Liver (tissue), 9 donors: Measurements from ENCODE around the gene GRAMD4. TPM values are rescaled to one million over a fixed set of nuclear protein-coding genes. Genes with fewer than 3 reads are reported as not detected.
"Not testable (repeated sequence)": the region's sequence is repeated elsewhere in the genome, so short reads cannot be mapped to it uniquely, and the experiment has no call there.

Experiments used
- DNase-seq: peaks from one replicate; pipeline ENCODE4 v3.0.0-alpha.2; 2017; ENCODE audit warnings: low spot score
- H3K27ac ChIP-seq, 2 donors: one replicate each; pipeline ENCODE4 v1.7.0; 2013; ENCODE audit warnings: inconsistent platforms in 2 of 2, low read length in 2 of 2, control low read depth in 1 of 2, low read depth in 1 of 2, mild to moderate bottlenecking in 1 of 2
- H3K27me3 ChIP-seq, 4 donors: one replicate each; pipeline versions ENCODE4 v1.6.1 to v1.7.0; 2013; ENCODE audit warnings: low read length in 3 of 4, inconsistent platforms in 1 of 4, mild to moderate bottlenecking in 1 of 4, moderate library complexity in 1 of 4; ENCODE audit not compliant: control insufficient read depth in 4 of 4, insufficient read depth in 4 of 4
- H3K36me3 ChIP-seq, 4 donors: one replicate each; pipeline versions ENCODE4 v1.6.1 to v1.7.0; 2013; ENCODE audit warnings: low read length in 3 of 4, mild to moderate bottlenecking in 3 of 4, low read depth in 1 of 4, moderate library complexity in 1 of 4; ENCODE audit not compliant: control insufficient read depth in 4 of 4, insufficient read depth in 3 of 4
- H3K4me1 ChIP-seq, 4 donors: one replicate each; pipeline versions ENCODE4 v1.6.1 to v1.7.0; 2013; ENCODE audit warnings: low read length in 3 of 4, mild to moderate bottlenecking in 3 of 4, moderate library complexity in 1 of 4; ENCODE audit not compliant: control insufficient read depth in 4 of 4, insufficient read depth in 4 of 4
- H3K4me3 ChIP-seq, 3 donors: one replicate each; pipeline versions ENCODE4 v1.6.1 to v1.7.0; 2013; ENCODE audit warnings: low read length in 3 of 3, control low read depth in 1 of 3, low read depth in 1 of 3, mild to moderate bottlenecking in 1 of 3
- H3K9ac ChIP-seq, 2 donors: one replicate each; pipeline ENCODE4 v1.7.0; 2013; ENCODE audit warnings: low read length in 2 of 2, mild to moderate bottlenecking in 2 of 2, moderate library complexity in 2 of 2, control low read depth in 1 of 2, low read depth in 1 of 2
- H3K9me3 ChIP-seq, 4 donors: one replicate each; pipeline versions ENCODE4 v1.6.1 to v1.7.0; 2013; ENCODE audit warnings: low read length in 3 of 4; ENCODE audit not compliant: control insufficient read depth in 4 of 4
- ATF3 ChIP-seq: IDR thresholded peaks from 2 replicates; pipeline ENCODE4 v1.6.1; 2016; ENCODE audit warnings: antibody characterized with exemption
- CTCF ChIP-seq: fragments of 150-350 bp; IDR thresholded peaks from 2 replicates; pipeline ENCODE4 v1.5.1; 2017; ENCODE audit warnings: improper control_type of control experiment, low read depth, low read length; ENCODE audit not compliant: missing input control
- EGR1 ChIP-seq, 2 donors: IDR thresholded peaks; 2 replicates each; pipeline ENCODE4 v1.6.1; 2016 to 2018; ENCODE audit warnings: antibody characterized with exemption in 2 of 2, low read depth in 2 of 2
- FOXA2 ChIP-seq: IDR thresholded peaks from 2 replicates; pipeline ENCODE4 v1.6.1; 2016; ENCODE audit warnings: antibody characterized with exemption
- GABPA ChIP-seq, 2 donors: IDR thresholded peaks in 1 of 2; conservative IDR thresholded peaks in 1 of 2; 2 replicates each; pipeline ENCODE4 v1.6.1; 2016; ENCODE audit warnings: antibody characterized with exemption in 2 of 2, mild to moderate bottlenecking in 1 of 2, moderate library complexity in 1 of 2
- HNF4G ChIP-seq: IDR thresholded peaks from 2 replicates; pipeline ENCODE4 v1.6.1; 2016; ENCODE audit warnings: antibody characterized with exemption
- JUND ChIP-seq, 2 donors: IDR thresholded peaks; 2 replicates each; pipeline ENCODE4 v1.6.1; 2016; ENCODE audit warnings: antibody characterized with exemption in 2 of 2
- MAX ChIP-seq: IDR thresholded peaks from 2 replicates; pipeline ENCODE4 v1.6.1; 2016; ENCODE audit warnings: antibody characterized with exemption
- NR2F2 ChIP-seq: IDR thresholded peaks from 2 replicates; pipeline ENCODE4 v1.6.1; 2016; ENCODE audit warnings: antibody characterized with exemption
- RAD21 ChIP-seq, 2 donors: IDR thresholded peaks; 2 replicates each; pipeline ENCODE4 v1.6.1; 2016; ENCODE audit warnings: antibody characterized with exemption in 2 of 2, mild to moderate bottlenecking in 2 of 2
- RXRA ChIP-seq, 2 donors: IDR thresholded peaks; 2 replicates each; pipeline ENCODE4 v1.6.1; 2017 to 2018; ENCODE audit warnings: antibody characterized with exemption in 2 of 2, mild to moderate bottlenecking in 1 of 2
- SP1 ChIP-seq: IDR thresholded peaks from 2 replicates; pipeline ENCODE4 v1.6.1; 2018; ENCODE audit warnings: antibody characterized with exemption, mild to moderate bottlenecking
- TAF1 ChIP-seq: conservative IDR thresholded peaks from 2 replicates; pipeline ENCODE4 v1.6.1; 2016; ENCODE audit warnings: antibody characterized with exemption, mild to moderate bottlenecking
- ZBTB33 ChIP-seq: IDR thresholded peaks from 2 replicates; pipeline ENCODE4 v1.6.1; 2016; ENCODE audit warnings: antibody characterized with exemption
- WGBS: extraction: QIAGEN DNeasy Blood & Tissue Kit; methylation state at CpG from one replicate; pipeline ENCODE4 v1.1.7; 2013; 5-methylcytosine and 5-hydroxymethylcytosine counted together
- polyA plus RNA-seq, 2 donors: library from polyadenylated mRNA; stranded (reverse) in 1 of 2; unstranded in 1 of 2; fragments of 200-250 nt in 1 of 2; fragments of >200 nt in 1 of 2; fragmentation: Nextera tagmentation in 1 of 2; extraction: Ambion mirVana in 1 of 2; gene quantifications; one replicate each; pipeline versions ENCODE4 v1.2.1 to v1.2.3, GENCODE V29; 2013 to 2015
- total RNA-seq, 2 donors: library from RNA; depleted of rRNA; stranded (reverse); fragments of >200 nt; gene quantifications; one replicate each; pipeline ENCODE4 v1.2.3, GENCODE V29; 2014
- donor health status: healthy.
- donor health status: healthy.
- donor health status: healthy.
- donor health status: healthy.
- donor health status: healthy.

Gene GRAMD4
- total and polyA plus RNA-seq, 4 donors = 2.7 to 53.5 (median 21.6) TPM

GRCh38 chr22:46641811-46642266 lies 21.7 kb downstream of the GRAMD4 start:
- H3K4me1 ChIP-seq = peaks cover 0 to 42% (median 14%) of the 10 kb centered on the region in 4 donors
- no peak overlapping the region for H3K4me3 ChIP-seq
- WGBS = 83% methylated on average over 7 of the region's 7 CpGs
- no peak overlapping the region for H3K9ac ChIP-seq
- no peaks in the 10 kb centered on the region for H3K27me3 ChIP-seq
- DNase-seq = no peak
- TF ChIP-seq GABPA (IDR thresholded peaks at IDR 0.05 in 1 of 2, conservative IDR thresholded peaks at IDR 0.05 in 1 of 2) = no peak
- no peak for TF ChIP-seq JUND (IDR thresholded peaks at IDR 0.05)
- no peak for TF ChIP-seq RXRA (IDR thresholded peaks at IDR 0.05)
- TF ChIP-seq NR2F2 = no peak
- TF ChIP-seq HNF4G = no peak
- TF ChIP-seq ZBTB33 = no peak
- no peak for TF ChIP-seq FOXA2
- TF ChIP-seq MAX = no peak
- no peak for TF ChIP-seq SP1
- no peak for TF ChIP-seq CTCF
- H3K9me3 ChIP-seq = no peaks in the 10 kb centered on the region
- no peak overlapping the region for H3K27ac ChIP-seq
- peaks cover 0 to 3% (median 0%) of the 10 kb centered on the region in 4 donors for H3K36me3 ChIP-seq

GRCh38 chr22:46642840-46643480 lies 22.8 kb downstream of the GRAMD4 start:
- not testable (repeated sequence) for H3K9me3 ChIP-seq, H3K36me3 ChIP-seq, H3K27ac ChIP-seq, DNase-seq, H3K4me3 ChIP-seq, H3K27me3 ChIP-seq, H3K9ac ChIP-seq
- peaks cover 0 to 36% (median 10%) of the 10 kb centered on the region in 4 donors for H3K4me1 ChIP-seq
- 88% methylated on average over 5 of the region's 5 CpGs for WGBS

- no peaks in the 10 kb centered on the region for H3K9me3 ChIP-seq
- H3K27me3 ChIP-seq = no peaks in the 10 kb centered on the region
- H3K4me3 ChIP-seq = no peak overlapping the region
- no peak overlapping the region for H3K9ac ChIP-seq
- DNase-seq = no peak
- 69% methylated on average over 10 of the region's 10 CpGs for WGBS
- H3K27ac ChIP-seq = no peak overlapping the region
- peaks cover 0 to 3% (median 0%) of the 10 kb centered on the region in 4 donors for H3K36me3 ChIP-seq
- H3K4me1 ChIP-seq = peaks cover 9 to 41% (median 19%) of the 10 kb centered on the region in 4 donors
- TF ChIP-seq SP1 (peak; percentile 9), JUND (IDR thresholded peaks at IDR 0.05) (peak in 1 of 2 donors; percentile 31), EGR1 (IDR thresholded peaks at IDR 0.05; ENCODE audit: low read depth in 2 of 2) (no peak), ATF3 (no peak), NR2F2 (no peak), ZBTB33 (no peak), TAF1 (no peak), MAX (no peak), RXRA (IDR thresholded peaks at IDR 0.05) (peak; percentile 14 to 72), GABPA (IDR thresholded peaks at IDR 0.05 in 1 of 2, conservative IDR thresholded peaks at IDR 0.05 in 1 of 2) (no peak), CTCF (no peak), RAD21 (IDR thresholded peaks at IDR 0.05) (peak in 1 of 2 donors; percentile 27)
These were observed 26.5 kb downstream of the GRAMD4 start for GRCh38 chr22:46646531-46647215.
